ENCODE data around the gene CSTF3.
"Not testable (repeated sequence)": the region's sequence is repeated elsewhere in the genome, so short reads cannot be mapped to it uniquely, and the experiment has no call there.

The CSTF3 gene

GRCh38 chr11:33132510-33132909, 28.8 kb downstream of the CSTF3 start:
- ChIA-PET CTCF (no interaction called here), POLR2A (no interaction called here)
- TF ChIP-seq CTCF (IDR thresholded peaks at IDR 0.05; ENCODE audit: control extremely low read depth, extremely low read depth, low read depth, missing control alignments): no peak
- no peak for DNase-seq (ENCODE audit: extremely low spot score)

GRCh38 chr11:33128739-33129138, 32.5 kb downstream of the CSTF3 start:
- no peak for TF ChIP-seq CTCF (IDR thresholded peaks at IDR 0.05; ENCODE audit: control extremely low read depth, extremely low read depth, low read depth, missing control alignments)
- ChIA-PET POLR2A (no interaction called here), CTCF (interaction anchor here (1.1 to 1.6 kb wide), 5 partner anchors 14 to 245 kb away, joined by 3 read pairs; no protein-coding TSS in a partner anchor)
- no peak for DNase-seq (ENCODE audit: extremely low spot score)

GRCh38 chr11:33125611-33126010, 35.7 kb downstream of the CSTF3 start:
- POLR2A ChIA-PET: no interaction called here
- DNase-seq (ENCODE audit: extremely low spot score): no peak
- CTCF ChIA-PET: interaction anchor here (1.0 to 2.7 kb wide), 5 partner anchors 10 to 24 kb away, joined by 3 to 7 read pairs (median 5); no protein-coding TSS in a partner anchor
- no peak for TF ChIP-seq CTCF (IDR thresholded peaks at IDR 0.05; ENCODE audit: control extremely low read depth, extremely low read depth, low read depth, missing control alignments)

- ChIA-PET POLR2A (no interaction called here), CTCF (interaction anchor here (0.8 to 2.7 kb wide), 6 partner anchors 10 to 165 kb away, joined by 3 to 7 read pairs (median 4); no protein-coding TSS in a partner anchor)
- no peak for TF ChIP-seq CTCF (IDR thresholded peaks at IDR 0.05; ENCODE audit: control extremely low read depth, extremely low read depth, low read depth, missing control alignments)
- DNase-seq (ENCODE audit: extremely low spot score): no peak
These were observed 36.3 kb downstream of the CSTF3 start for GRCh38 chr11:33125025-33125424.

- POLR2A ChIA-PET; DNase-seq (ENCODE audit: extremely low spot score): not testable (repeated sequence)
- CTCF ChIA-PET: interaction anchor here (1.5 kb wide), 1 partner anchor 12 kb away, joined by 6 read pairs; no protein-coding TSS in a partner anchor
These were observed 38.6 kb downstream of the CSTF3 start for GRCh38 chr11:33122696-33123095.

- no peak for DNase-seq (ENCODE audit: extremely low spot score)
- TF ChIP-seq CTCF (IDR thresholded peaks at IDR 0.05; ENCODE audit: control extremely low read depth, extremely low read depth, low read depth, missing control alignments): no peak
- POLR2A ChIA-PET: no interaction called here
- CTCF ChIA-PET: interaction anchor here (0.6 to 2.8 kb wide), 2 partner anchors 9 to 28 kb away, joined by 3 to 7 read pairs; no protein-coding TSS in a partner anchor
These were observed 44.7 kb downstream of the CSTF3 start for GRCh38 chr11:33116535-33116934.

- POLR2A ChIA-PET: no interaction called here
- CTCF ChIA-PET: interaction anchor here (1.0 to 2.1 kb wide), 6 partner anchors 9 to 155 kb away, joined by 3 to 6 read pairs (median 4); no protein-coding TSS in a partner anchor
- DNase-seq (ENCODE audit: extremely low spot score): no peak
- no peak for TF ChIP-seq CTCF (IDR thresholded peaks at IDR 0.05; ENCODE audit: control extremely low read depth, extremely low read depth, low read depth, missing control alignments)
These were observed 51.2 kb downstream of the CSTF3 start for GRCh38 chr11:33110083-33110482.

Measured in GM10248 (cell line).